K562 (cell line): ENCODE measurements around the gene LACTB. TPM values are rescaled to one million over a fixed set of nuclear protein-coding genes. Genes with fewer than 3 reads are reported as not detected.
A peak's percentile ranks its signal among the peaks of the same experiment; 100 is the strongest.

Experiments
- ATAC-seq: fragments of 200-7000 bp; cut with Tn5 transposase; 3 replicates; pipeline ENCODE4 v1.9.1; 2020; ENCODE audit warnings: moderate library complexity
- BruUV-seq: library from RNA; stranded (reverse); fragments of 400-500 nt; replicated peaks from 2 replicates; lab custom pipeline; 2021; lab: Mats Ljungman, UMichigan
- CTCF ChIA-PET: fragments of 300-600 bp; formaldehyde crosslinking; extraction: SDS; loops from one replicate; lab custom pipeline; 2021; ENCODE audit warnings: low intra/inter-chr PET ratio; lab: Yijun Ruan, JAX
- POLR2A ChIA-PET: fragments of 300-600, 350-650 bp; sonication (Branson Sonifier 250); formaldehyde crosslinking; extraction: SDS; loops from one replicate; lab custom pipeline; 2021; ENCODE audit warnings: antibody characterized with exemption, inconsistent platforms; lab: Yijun Ruan, JAX
- DNase-seq, 4 experiments: peaks; one replicate each; pipeline versions ENCODE4 v3.0.0 to v3.0.0-alpha.2; 2011 to 2018; ENCODE audit warnings: low spot score in 3 of 4, mixed read lengths in 3 of 4; ENCODE audit errors: extremely low read depth in 1 of 4
- FAIRE-seq: peaks from 2 replicates; lab custom pipeline; 2011; peaks lifted over from hg19 to GRCh38; lab: Jason Lieb, UNC
- H2AFZ ChIP-seq: 2 replicates; pipeline ENCODE4 v1.6.0; 2011; ENCODE audit warnings: low read depth, low read length, control low read depth, inconsistent platforms
- H3K27ac ChIP-seq: fragments of 200-600 bp; 3 replicates; pipeline ENCODE4 v1.8.0; 2011; ENCODE audit warnings: low read depth, mild to moderate bottlenecking, control low read depth, inconsistent platforms, low read length, moderate library complexity, mixed read lengths; ENCODE audit errors: extremely low read depth
- H3K27me3 ChIP-seq, 2 experiments: fragments of 300-600 bp in 1 of 2; 2 replicates in 1 of 2; 3 replicates in 1 of 2; pipeline versions ENCODE4 v1.6.0 to v1.8.0; 2011; ENCODE audit warnings: inconsistent platforms in 2 of 2, low read length in 2 of 2, mild to moderate bottlenecking in 1 of 2, mixed read lengths in 1 of 2, moderate library complexity in 1 of 2; ENCODE audit not compliant: control insufficient read depth in 2 of 2, insufficient read depth in 2 of 2
- H3K36me3 ChIP-seq: fragments of 300-600 bp; 3 replicates; pipeline ENCODE4 v1.8.0; 2011; ENCODE audit warnings: mild to moderate bottlenecking, low read length, inconsistent platforms; ENCODE audit not compliant: control insufficient read depth, insufficient read depth
- H3K4me1 ChIP-seq, 2 experiments: fragments of 200-600 bp in 1 of 2; replicated peaks in 1 of 2; 2 replicates in 1 of 2; 3 replicates in 1 of 2; pipeline versions ENCODE4 v1.5.1 to v1.8.0; 2011; ENCODE audit warnings: inconsistent platforms in 2 of 2, low read length in 2 of 2, mild to moderate bottlenecking in 1 of 2, mixed read lengths in 1 of 2, moderate library complexity in 1 of 2; ENCODE audit not compliant: control insufficient read depth in 2 of 2, insufficient read depth in 2 of 2
- H3K4me2 ChIP-seq: 2 replicates; pipeline ENCODE4 v1.6.1; 2011; ENCODE audit warnings: low read length, control low read depth, inconsistent platforms, mixed read lengths; ENCODE audit not compliant: insufficient read depth
- H3K4me3 ChIP-seq: fragments of 200-600 bp; sonication (generic), shearing (Covaris generic); 2 replicates; pipeline ENCODE4 v1.5.1; 2016; ENCODE audit warnings: control low read depth, inconsistent platforms
- H3K79me2 ChIP-seq: fragments of 200-600 bp; 3 replicates; pipeline ENCODE4 v1.8.0; 2011; ENCODE audit warnings: low read length, inconsistent platforms; ENCODE audit not compliant: control insufficient read depth, insufficient read depth
- H3K9ac ChIP-seq, 2 experiments: 2 replicates each; pipeline versions ENCODE4 v1.6.0 to v1.6.1; 2011; ENCODE audit warnings: low read depth in 2 of 2, low read length in 2 of 2, control low read depth in 1 of 2, inconsistent platforms in 1 of 2, mild to moderate bottlenecking in 1 of 2, mixed read lengths in 1 of 2; ENCODE audit not compliant: insufficient read depth in 1 of 2
- H3K9me1 ChIP-seq: one replicate; pipeline ENCODE4 v1.6.0; 2011; ENCODE audit warnings: inconsistent platforms, mild to moderate bottlenecking, low read length, moderate library complexity; ENCODE audit not compliant: control insufficient read depth, insufficient read depth
- H3K9me3 ChIP-seq: replicated peaks from 2 replicates; pipeline ENCODE4 v1.5.1; 2011; ENCODE audit warnings: low read depth, low read length, inconsistent platforms; ENCODE audit not compliant: control insufficient read depth, insufficient read depth
- H4K20me1 ChIP-seq: replicated peaks from 2 replicates; pipeline ENCODE4 v1.6.1; 2011; ENCODE audit warnings: low read length, inconsistent platforms, mixed read lengths; ENCODE audit not compliant: control insufficient read depth, insufficient read depth
- BCL6 ChIP-seq: fragments of 250-450 bp; sonication (Bioruptor Pico); IDR thresholded peaks from 2 replicates; pipeline ENCODE4 v1.4.0; 2020
- DACH1 ChIP-seq: fragments of 450-650 bp; IDR thresholded peaks from 2 replicates; pipeline ENCODE4 v1.6.1; 2018; ENCODE audit not compliant: partially characterized antibody
- HNRNPLL ChIP-seq: fragments of 200-400 bp; formaldehyde crosslinking; IDR thresholded peaks from 2 replicates; pipeline ENCODE4 v1.6.1; 2017; ENCODE audit warnings: low read length, low read depth, mild to moderate bottlenecking; ENCODE audit not compliant: poor library complexity, severe bottlenecking
- MLX ChIP-seq, 2 experiments: fragments of 450-650 bp in 1 of 2; sonication (generic) in 1 of 2; formaldehyde crosslinking; conservative IDR thresholded peaks; 2 replicates each; pipeline versions ENCODE4 v1.4.0 to v1.8.1; 2020 to 2022; ENCODE audit warnings: mild to moderate bottlenecking in 1 of 2, missing genetic modification reagents in 1 of 2
- NFATC3 ChIP-seq: fragments of 450-650 bp; IDR thresholded peaks from 2 replicates; pipeline ENCODE4 v1.6.1; 2017; ENCODE audit warnings: mild to moderate bottlenecking
- NR2C2 ChIP-seq, 2 experiments: fragments of 200-800 bp in 1 of 2; sonication (Bioruptor generic) in 1 of 2; sonication (generic) in 1 of 2; formaldehyde crosslinking in 1 of 2; IDR thresholded peaks; 2 replicates each; pipeline versions ENCODE4 v1.6.1 to v1.8.0; 2016 to 2022; ENCODE audit warnings: mild to moderate bottlenecking in 1 of 2, missing compliant biosample characterization in 1 of 2, missing genetic modification characterization in 1 of 2, missing genetic modification reagents in 1 of 2
- RUNX1 ChIP-seq: sonication (generic); IDR thresholded peaks from 2 replicates; pipeline ENCODE4 v1.6.1; 2016; ENCODE audit warnings: antibody characterized with exemption, low read depth
- TCF15 ChIP-seq: fragments of 250-450 bp; sonication (Bioruptor Pico); IDR thresholded peaks from 2 replicates; pipeline ENCODE4 v1.8.0; 2022; ENCODE audit warnings: moderate library complexity, mild to moderate bottlenecking, inconsistent platforms
- ZBTB43 ChIP-seq: sonication (generic); formaldehyde crosslinking; IDR thresholded peaks from 2 replicates; pipeline ENCODE4 v1.8.0; 2023; ENCODE audit warnings: mild to moderate bottlenecking, missing genetic modification reagents
- ZC3H4 ChIP-seq: sonication (generic); formaldehyde crosslinking; IDR thresholded peaks from 2 replicates; pipeline ENCODE4 v1.9.0; 2021; ENCODE audit warnings: missing genetic modification reagents, borderline replicate concordance
- ZNF668 ChIP-seq: fragments of 250-450 bp; sonication (Bioruptor Pico); IDR thresholded peaks from 2 replicates; pipeline ENCODE4 v1.8.0; 2022; ENCODE audit warnings: mild to moderate bottlenecking, inconsistent platforms
- ZSCAN32 ChIP-seq: fragments of 450-650 bp; formaldehyde crosslinking; IDR thresholded peaks from 2 replicates; pipeline ENCODE4 v1.4.0; 2020; ENCODE audit warnings: mild to moderate bottlenecking, moderate library complexity
- WGBS: fragments of 100-300 bp; shearing (Covaris generic); methylation state at CpG from one replicate; pipeline ENCODE4 v1.1.6; 2016; ENCODE audit warnings: low coverage, mixed read lengths; ENCODE audit not compliant: insufficient coverage; ENCODE audit errors: missing lambda C conversion rate; 5-methylcytosine and 5-hydroxymethylcytosine counted together
- in situ Hi-C: fragments of 300-500 bp; cut with MboI; formaldehyde crosslinking; loops from 4 replicates; pipeline ENCODE4 v1.15.0; 2018; ENCODE audit warnings: inconsistent platforms, mixed read lengths
- intact Hi-C: fragments of 100-400 bp; cut with micrococcal nuclease; formaldehyde crosslinking; loops from 2 replicates; pipeline ENCODE4 v1.14.2; 2022
- polyA plus RNA-seq, 8 experiments: library from polyadenylated mRNA; depleted of rRNA in 4 of 8; stranded (reverse) in 5 of 8; unstranded in 3 of 8; fragments of >200 nt; fragmentation: Nextera tagmentation in 2 of 8; fragmentation: Illumina TruSeq in 1 of 8; extraction: Ambion mirVana in 2 of 8; extraction: Trizol in 1 of 8; gene quantifications; 2 replicates each; pipeline versions ENCODE4 v1.2.1 to v1.2.3, GENCODE V29; 2011 to 2014; ENCODE audit warnings: inconsistent platforms in 1 of 8, missing spikeins in 1 of 8
- total RNA-seq, 7 experiments: library from RNA; depleted of rRNA in 6 of 7; stranded (reverse); fragments of >200 nt in 6 of 7; fragmentation: Illumina TruSeq in 2 of 7; extraction: Trizol in 2 of 7; gene quantifications; 2 replicates each; pipeline versions ENCODE4 v1.2.1 to v1.2.3, GENCODE V29; 2011 to 2021; ENCODE audit warnings: low replicate concordance in 1 of 7

Gene LACTB
- total and polyA plus RNA-seq, 9 of the 15 experiments (the other 6 are each of a cell fraction or from before 2014, with no cell fraction given): 3.1 to 15.5 (median 9.8) TPM

GRCh38 chr15:63156755-63157117 is 35.1 kb downstream of the LACTB start:
- in situ Hi-C loops: no loop called here
- intact Hi-C loops: loop anchor here (2.0 to 5.0 kb wide), 3 partner anchors 36 to 120 kb away; partner anchors contain the start of gene APH1B
- H4K20me1 ChIP-seq: no peaks in the 10 kb centered on the region

More at GRCh38 chr15:63156755-63157117, 35.1 kb downstream of the LACTB start:
- peak overlapping the region; percentile 80 for H3K27ac ChIP-seq
- peaks cover 22% of the 10 kb centered on the region for H3K79me2 ChIP-seq
- peak overlapping the region; percentile 80 for H2AFZ ChIP-seq
- TSS peak; percentile 75 for BruUV-seq
- TF ChIP-seq DACH1: peak; percentile 80
- 0 out of 2 replicates have a peak, but pooled peaks have one; percentile 53 for TF ChIP-seq ZC3H4 (CRISPR knock-in tag)
- TF ChIP-seq ZSCAN32 (CRISPR knock-in tag): no peak
- TF ChIP-seq NR2C2 (CRISPR knock-in tag; IDR thresholded peaks at IDR 0.05): no peak
- peak; percentile 5; the same call in 1 of the 2 replicates for TF ChIP-seq NR2C2 (tag; IDR thresholded peaks at IDR 0.05)
- TF ChIP-seq MLX (CRISPR knock-in tag; conservative IDR thresholded peaks at IDR 0.05): no peak
- TF ChIP-seq ZBTB43: no peak
- peak; percentile 53 for TF ChIP-seq HNRNPLL
- TF ChIP-seq ZNF668: 0 out of 2 replicates have a peak, but pooled peaks have one; percentile 37
- TF ChIP-seq BCL6: no peak
- TF ChIP-seq NFATC3: 0 out of 2 replicates have a peak, but pooled peaks have one; percentile 5
- TF ChIP-seq TCF15 (CRISPR knock-in tag): no peak
- 0 out of 2 replicates have a peak, but pooled peaks have one; percentile 8 for TF ChIP-seq RUNX1
- TF ChIP-seq, all 486 proteins: peak for 7
- Histone ChIP-seq H3K36me3 (peaks cover 26% of the 10 kb centered on the region; the same call in 2 of the 3 replicates), H3K9me3 (no peaks in the 10 kb centered on the region), H3K4me1 (peaks cover 4 to 12% of the 10 kb centered on the region in 2 experiments; a peak in 3 of 5 replicates), H3K9me1 (no peaks in the 10 kb centered on the region), H3K27me3 (no peaks in the 10 kb centered on the region), H3K4me2 (peak overlapping the region; percentile 93), H3K4me3 (peak overlapping the region; percentile 57), H3K9ac (peak overlapping the region; percentile 81 to 99)
- ATAC-seq: peak; percentile 45
- 0% methylated on average over 16 of the region's 16 CpGs for WGBS
- no peak for FAIRE-seq
- peak; percentile 27 to 61 (median 32) for DNase-seq
- POLR2A ChIA-PET: interaction anchor here (0.7 to 2.1 kb wide), 11 partner anchors 8 to 370 kb away, joined by 3 to 11 read pairs (median 5); no protein-coding TSS in a partner anchor
- CTCF ChIA-PET: no interaction called here
